ENCODE results near the gene PAPOLB. TPM values are rescaled to one million over a fixed set of nuclear protein-coding genes. Genes with fewer than 3 reads are reported as not detected.
A peak's percentile ranks its signal among the peaks of the same experiment; 100 is the strongest.
"Not testable (repeated sequence)": the region's sequence is repeated elsewhere in the genome, so short reads cannot be mapped to it uniquely, and the experiment has no call there.

PAPOLB gene
- not detected for total RNA-seq

GRCh38 chr7:4861673-4862072 lies at the start of gene PAPOLB:
Gene PAPOLB, minus strand, starts transcription at chr7:4862030. Its CDS starts 220 bp downstream, at chr7:4861810.
- H3K4me1 Mint-ChIP-seq: peaks cover 2% of the 10 kb centered on the region
- POLR2A ChIA-PET: no interaction called here
- peak; percentile 67 for ATAC-seq (ENCODE audit: low read depth)
- peak; percentile 63 for DNase-seq
- peaks cover 62% of the 10 kb centered on the region for H3K27me3 Mint-ChIP-seq
- peak within 1 kb of the TSS; percentile 27 for H3K27ac Mint-ChIP-seq
- peak within 1 kb of the TSS; percentile 58 for H3K4me3 Mint-ChIP-seq
- H3K36me3 Mint-ChIP-seq: no peaks in the 10 kb centered on the region
- H3K9me3 Mint-ChIP-seq: peaks cover 6% of the 10 kb centered on the region

GRCh38 chr7:4911111-4911828 lies 49.4 kb upstream of the PAPOLB start:
- POLR2A ChIA-PET: no interaction called here
- DNase-seq (no peak), ATAC-seq (ENCODE audit: low read depth) (no peak)
- H3K27ac Mint-ChIP-seq: no peak overlapping the region
- no peaks in the 10 kb centered on the region for H3K27me3 Mint-ChIP-seq
- H3K4me3 Mint-ChIP-seq: no peak overlapping the region
- no peaks in the 10 kb centered on the region for H3K36me3 Mint-ChIP-seq
- no peaks in the 10 kb centered on the region for H3K9me3 Mint-ChIP-seq
- no peaks in the 10 kb centered on the region for H3K4me1 Mint-ChIP-seq

- Mint-ChIP-seq H3K27ac (no peak overlapping the region), H3K4me1 (no peaks in the 10 kb centered on the region), H3K9me3 (no peaks in the 10 kb centered on the region)
These were observed 44.9 kb upstream of the PAPOLB start for GRCh38 chr7:4906682-4907081.

GRCh38 chr7:4905171-4905570 lies 43.3 kb upstream of the PAPOLB start:
- ATAC-seq (ENCODE audit: low read depth) (no peak), DNase-seq (no peak)
- no peaks in the 10 kb centered on the region for H3K9me3 Mint-ChIP-seq
- POLR2A ChIA-PET: no interaction called here
- no peaks in the 10 kb centered on the region for H3K36me3 Mint-ChIP-seq
- no peak overlapping the region for H3K4me3 Mint-ChIP-seq
- no peaks in the 10 kb centered on the region for H3K4me1 Mint-ChIP-seq
- H3K27ac Mint-ChIP-seq: no peak overlapping the region
- H3K27me3 Mint-ChIP-seq: no peaks in the 10 kb centered on the region

More at GRCh38 chr7:4906682-4907081, 44.9 kb upstream of the PAPOLB start:
- no peak for DNase-seq
- no peaks in the 10 kb centered on the region for H3K27me3 Mint-ChIP-seq
- H3K4me3 Mint-ChIP-seq: no peak overlapping the region
- no peak for ATAC-seq (ENCODE audit: low read depth)
- no peaks in the 10 kb centered on the region for H3K36me3 Mint-ChIP-seq
- POLR2A ChIA-PET: no interaction called here

GRCh38 chr7:4904346-4904745 lies 42.5 kb upstream of the PAPOLB start:
- POLR2A ChIA-PET: no interaction called here
- Mint-ChIP-seq H3K27ac (no peak overlapping the region), H3K27me3 (no peaks in the 10 kb centered on the region), H3K4me1 (no peaks in the 10 kb centered on the region), H3K4me3 (no peak overlapping the region), H3K9me3 (no peaks in the 10 kb centered on the region), H3K36me3 (no peaks in the 10 kb centered on the region)
- DNase-seq (no peak), ATAC-seq (ENCODE audit: low read depth) (no peak)

GRCh38 chr7:4895766-4896165 lies 33.9 kb upstream of the PAPOLB start:
- Mint-ChIP-seq H3K9me3 (no peaks in the 10 kb centered on the region), H3K4me3 (no peak overlapping the region)
- DNase-seq: no peak

GRCh38 chr7:4894482-4894881 lies 32.7 kb upstream of the PAPOLB start:
- no peak overlapping the region for H3K27ac Mint-ChIP-seq
- ATAC-seq (ENCODE audit: low read depth) (no peak), DNase-seq (no peak)
- POLR2A ChIA-PET: no interaction called here
- no peaks in the 10 kb centered on the region for H3K9me3 Mint-ChIP-seq
- no peaks in the 10 kb centered on the region for H3K27me3 Mint-ChIP-seq
- H3K4me1 Mint-ChIP-seq: no peaks in the 10 kb centered on the region
- H3K36me3 Mint-ChIP-seq: no peaks in the 10 kb centered on the region
- H3K4me3 Mint-ChIP-seq: no peak overlapping the region

More at GRCh38 chr7:4895766-4896165, 33.9 kb upstream of the PAPOLB start:
- H3K27ac Mint-ChIP-seq: no peak overlapping the region
- POLR2A ChIA-PET: no interaction called here
- no peaks in the 10 kb centered on the region for H3K36me3 Mint-ChIP-seq
- ATAC-seq (ENCODE audit: low read depth): no peak
- no peaks in the 10 kb centered on the region for H3K4me1 Mint-ChIP-seq
- H3K27me3 Mint-ChIP-seq: no peaks in the 10 kb centered on the region

- Mint-ChIP-seq H3K4me3 (no peak overlapping the region), H3K4me1 (no peaks in the 10 kb centered on the region), H3K9me3 (no peaks in the 10 kb centered on the region), H3K27me3 (no peaks in the 10 kb centered on the region), H3K27ac (no peak overlapping the region), H3K36me3 (no peaks in the 10 kb centered on the region)
- ATAC-seq (ENCODE audit: low read depth) (no peak), DNase-seq (no peak)
- POLR2A ChIA-PET: no interaction called here
These were observed 32.2 kb upstream of the PAPOLB start for GRCh38 chr7:4893929-4894475.

GRCh38 chr7:4893188-4893587 lies 31.4 kb upstream of the PAPOLB start:
- H3K27ac Mint-ChIP-seq; POLR2A ChIA-PET; H3K4me3 Mint-ChIP-seq; H3K36me3 Mint-ChIP-seq; ATAC-seq (ENCODE audit: low read depth); H3K9me3 Mint-ChIP-seq; H3K4me1 Mint-ChIP-seq; DNase-seq; H3K27me3 Mint-ChIP-seq: not testable (repeated sequence)

- H3K27ac Mint-ChIP-seq; H3K9me3 Mint-ChIP-seq; H3K4me1 Mint-ChIP-seq; DNase-seq; H3K36me3 Mint-ChIP-seq; H3K4me3 Mint-ChIP-seq; H3K27me3 Mint-ChIP-seq; ATAC-seq (ENCODE audit: low read depth); POLR2A ChIA-PET: not testable (repeated sequence)
These were observed 29.7 kb upstream of the PAPOLB start for GRCh38 chr7:4891522-4891921.

GRCh38 chr7:4889682-4890081 lies 27.9 kb upstream of the PAPOLB start:
- Mint-ChIP-seq H3K9me3 (no peaks in the 10 kb centered on the region), H3K4me1 (no peaks in the 10 kb centered on the region), H3K27me3 (no peaks in the 10 kb centered on the region), H3K27ac (no peak overlapping the region), H3K36me3 (no peaks in the 10 kb centered on the region), H3K4me3 (no peak overlapping the region)
- POLR2A ChIA-PET: no interaction called here
- ATAC-seq (ENCODE audit: low read depth): no peak
- DNase-seq: no peak

GRCh38 chr7:4888161-4888560 lies 26.3 kb upstream of the PAPOLB start:
- POLR2A ChIA-PET: no interaction called here
- no peak overlapping the region for H3K27ac Mint-ChIP-seq
- H3K4me3 Mint-ChIP-seq: no peak overlapping the region
- no peaks in the 10 kb centered on the region for H3K4me1 Mint-ChIP-seq
- no peaks in the 10 kb centered on the region for H3K36me3 Mint-ChIP-seq
- H3K9me3 Mint-ChIP-seq: no peaks in the 10 kb centered on the region
- peaks cover 7% of the 10 kb centered on the region for H3K27me3 Mint-ChIP-seq
- no peak for DNase-seq
- no peak for ATAC-seq (ENCODE audit: low read depth)

- no peak for DNase-seq
- POLR2A ChIA-PET: no interaction called here
- no peak for ATAC-seq (ENCODE audit: low read depth)
- Mint-ChIP-seq H3K27ac (no peak overlapping the region), H3K9me3 (no peaks in the 10 kb centered on the region), H3K4me1 (peaks cover 4% of the 10 kb centered on the region), H3K27me3 (peaks cover 18% of the 10 kb centered on the region), H3K4me3 (no peak overlapping the region), H3K36me3 (no peaks in the 10 kb centered on the region)
These were observed 24.8 kb upstream of the PAPOLB start for GRCh38 chr7:4886671-4887070.

- no peak overlapping the region for H3K27ac Mint-ChIP-seq
- H3K27me3 Mint-ChIP-seq: peaks cover 31% of the 10 kb centered on the region
- no peaks in the 10 kb centered on the region for H3K9me3 Mint-ChIP-seq
- POLR2A ChIA-PET: no interaction called here
- no peak for DNase-seq
- no peak overlapping the region for H3K4me3 Mint-ChIP-seq
- no peak for ATAC-seq (ENCODE audit: low read depth)
- H3K36me3 Mint-ChIP-seq: no peaks in the 10 kb centered on the region
- peaks cover 4% of the 10 kb centered on the region for H3K4me1 Mint-ChIP-seq
These were observed 23.5 kb upstream of the PAPOLB start for GRCh38 chr7:4885317-4885807.

All from activated naive CD8-positive, alpha-beta T cell treated with anti-CD3 and anti-CD28 coated beads, Interleukin-2, amount 10 ng/mL, durations not matched to agents 7 days and 5 days (primary cell).